Measurements from ENCODE around the gene SPHKAP. TPM values are rescaled to one million over a fixed set of nuclear protein-coding genes. Genes with fewer than 3 reads are reported as not detected.

SPHKAP gene
- total and polyA plus RNA-seq, 2 of the 13 experiments (the other 11 are each of a cell fraction or from before 2014, with no cell fraction given): not detected

DNA sequence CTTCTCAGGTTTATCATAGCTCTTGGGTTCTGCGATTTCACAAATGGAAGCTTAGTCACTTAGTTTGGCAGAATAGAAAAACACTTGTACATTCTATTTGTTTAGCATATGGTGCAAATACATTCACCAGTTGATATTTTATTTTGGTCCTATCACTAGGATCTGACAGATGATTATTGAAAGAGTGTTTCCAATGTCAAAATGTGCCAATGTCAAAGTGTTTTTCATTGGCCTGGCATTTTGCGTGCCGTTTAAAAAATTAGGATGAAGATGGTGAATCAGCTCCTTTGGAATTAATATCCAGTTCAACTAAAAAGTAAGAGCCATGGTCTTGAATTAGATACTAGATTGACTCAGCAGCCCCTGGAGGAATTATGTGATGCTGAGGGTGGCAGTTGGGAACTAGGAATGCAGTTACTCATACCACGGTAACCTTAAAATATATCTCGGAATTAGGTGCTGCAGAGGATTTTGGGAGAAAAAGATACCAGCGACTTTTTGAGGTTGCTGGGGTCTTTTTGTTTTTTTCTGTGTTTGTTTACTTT is 87.0 kb downstream of the SPHKAP start (continued):
- TF ChIP-seq, protein P1, sequence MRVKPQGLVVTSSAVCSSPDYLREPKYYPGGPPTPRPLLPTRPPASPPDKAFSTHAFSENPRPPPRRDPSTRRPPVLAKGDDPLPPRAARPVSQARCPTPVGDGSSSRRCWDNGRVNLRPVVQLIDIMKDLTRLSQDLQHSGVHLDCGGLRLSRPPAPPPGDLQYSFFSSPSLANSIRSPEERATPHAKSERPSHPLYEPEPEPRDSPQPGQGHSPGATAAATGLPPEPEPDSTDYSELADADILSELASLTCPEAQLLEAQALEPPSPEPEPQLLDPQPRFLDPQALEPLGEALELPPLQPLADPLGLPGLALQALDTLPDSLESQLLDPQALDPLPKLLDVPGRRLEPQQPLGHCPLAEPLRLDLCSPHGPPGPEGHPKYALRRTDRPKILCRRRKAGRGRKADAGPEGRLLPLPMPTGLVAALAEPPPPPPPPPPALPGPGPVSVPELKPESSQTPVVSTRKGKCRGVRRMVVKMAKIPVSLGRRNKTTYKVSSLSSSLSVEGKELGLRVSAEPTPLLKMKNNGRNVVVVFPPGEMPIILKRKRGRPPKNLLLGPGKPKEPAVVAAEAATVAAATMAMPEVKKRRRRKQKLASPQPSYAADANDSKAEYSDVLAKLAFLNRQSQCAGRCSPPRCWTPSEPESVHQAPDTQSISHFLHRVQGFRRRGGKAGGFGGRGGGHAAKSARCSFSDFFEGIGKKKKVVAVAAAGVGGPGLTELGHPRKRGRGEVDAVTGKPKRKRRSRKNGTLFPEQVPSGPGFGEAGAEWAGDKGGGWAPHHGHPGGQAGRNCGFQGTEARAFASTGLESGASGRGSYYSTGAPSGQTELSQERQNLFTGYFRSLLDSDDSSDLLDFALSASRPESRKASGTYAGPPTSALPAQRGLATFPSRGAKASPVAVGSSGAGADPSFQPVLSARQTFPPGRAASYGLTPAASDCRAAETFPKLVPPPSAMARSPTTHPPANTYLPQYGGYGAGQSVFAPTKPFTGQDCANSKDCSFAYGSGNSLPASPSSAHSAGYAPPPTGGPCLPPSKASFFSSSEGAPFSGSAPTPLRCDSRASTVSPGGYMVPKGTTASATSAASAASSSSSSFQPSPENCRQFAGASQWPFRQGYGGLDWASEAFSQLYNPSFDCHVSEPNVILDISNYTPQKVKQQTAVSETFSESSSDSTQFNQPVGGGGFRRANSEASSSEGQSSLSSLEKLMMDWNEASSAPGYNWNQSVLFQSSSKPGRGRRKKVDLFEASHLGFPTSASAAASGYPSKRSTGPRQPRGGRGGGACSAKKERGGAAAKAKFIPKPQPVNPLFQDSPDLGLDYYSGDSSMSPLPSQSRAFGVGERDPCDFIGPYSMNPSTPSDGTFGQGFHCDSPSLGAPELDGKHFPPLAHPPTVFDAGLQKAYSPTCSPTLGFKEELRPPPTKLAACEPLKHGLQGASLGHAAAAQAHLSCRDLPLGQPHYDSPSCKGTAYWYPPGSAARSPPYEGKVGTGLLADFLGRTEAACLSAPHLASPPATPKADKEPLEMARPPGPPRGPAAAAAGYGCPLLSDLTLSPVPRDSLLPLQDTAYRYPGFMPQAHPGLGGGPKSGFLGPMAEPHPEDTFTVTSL (CRISPR knock-in tag; IDR thresholded peaks at IDR 0.05; ENCODE audit: borderline replicate concordance): no peak
- TF ChIP-seq HMG20A (CRISPR knock-in tag; IDR thresholded peaks at IDR 0.05; ENCODE audit: borderline replicate concordance) (no peak), REL (CRISPR knock-in tag; conservative IDR thresholded peaks at IDR 0.05) (no peak), ZBTB25 (CRISPR knock-in tag; IDR thresholded peaks at IDR 0.05) (no peak), THAP11 (CRISPR knock-in tag; IDR thresholded peaks at IDR 0.05) (no peak), ZNF350 (CRISPR knock-in tag; IDR thresholded peaks at IDR 0.05; ENCODE audit: borderline replicate concordance, low read depth) (no peak), ETV5 (CRISPR knock-in tag; IDR thresholded peaks at IDR 0.05; ENCODE audit: borderline replicate concordance) (no peak)
- TF ChIP-seq, protein P2, sequence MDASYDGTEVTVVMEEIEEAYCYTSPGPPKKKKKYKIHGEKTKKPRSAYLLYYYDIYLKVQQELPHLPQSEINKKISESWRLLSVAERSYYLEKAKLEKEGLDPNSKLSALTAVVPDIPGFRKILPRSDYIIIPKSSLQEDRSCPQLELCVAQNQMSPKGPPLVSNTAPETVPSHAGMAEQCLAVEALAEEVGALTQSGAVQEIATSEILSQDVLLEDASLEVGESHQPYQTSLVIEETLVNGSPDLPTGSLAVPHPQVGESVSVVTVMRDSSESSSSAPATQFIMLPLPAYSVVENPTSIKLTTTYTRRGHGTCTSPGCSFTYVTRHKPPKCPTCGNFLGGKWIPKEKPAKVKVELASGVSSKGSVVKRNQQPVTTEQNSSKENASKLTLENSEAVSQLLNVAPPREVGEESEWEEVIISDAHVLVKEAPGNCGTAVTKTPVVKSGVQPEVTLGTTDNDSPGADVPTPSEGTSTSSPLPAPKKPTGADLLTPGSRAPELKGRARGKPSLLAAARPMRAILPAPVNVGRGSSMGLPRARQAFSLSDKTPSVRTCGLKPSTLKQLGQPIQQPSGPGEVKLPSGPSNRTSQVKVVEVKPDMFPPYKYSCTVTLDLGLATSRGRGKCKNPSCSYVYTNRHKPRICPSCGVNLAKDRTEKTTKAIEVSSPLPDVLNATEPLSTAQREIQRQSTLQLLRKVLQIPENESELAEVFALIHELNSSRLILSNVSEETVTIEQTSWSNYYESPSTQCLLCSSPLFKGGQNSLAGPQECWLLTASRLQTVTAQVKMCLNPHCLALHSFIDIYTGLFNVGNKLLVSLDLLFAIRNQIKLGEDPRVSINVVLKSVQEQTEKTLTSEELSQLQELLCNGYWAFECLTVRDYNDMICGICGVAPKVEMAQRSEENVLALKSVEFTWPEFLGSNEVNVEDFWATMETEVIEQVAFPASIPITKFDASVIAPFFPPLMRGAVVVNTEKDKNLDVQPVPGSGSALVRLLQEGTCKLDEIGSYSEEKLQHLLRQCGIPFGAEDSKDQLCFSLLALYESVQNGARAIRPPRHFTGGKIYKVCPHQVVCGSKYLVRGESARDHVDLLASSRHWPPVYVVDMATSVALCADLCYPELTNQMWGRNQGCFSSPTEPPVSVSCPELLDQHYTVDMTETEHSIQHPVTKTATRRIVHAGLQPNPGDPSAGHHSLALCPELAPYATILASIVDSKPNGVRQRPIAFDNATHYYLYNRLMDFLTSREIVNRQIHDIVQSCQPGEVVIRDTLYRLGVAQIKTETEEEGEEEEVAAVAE (CRISPR knock-in tag; IDR thresholded peaks at IDR 0.05; ENCODE audit: borderline replicate concordance): no peak
- TF ChIP-seq, protein P3, sequence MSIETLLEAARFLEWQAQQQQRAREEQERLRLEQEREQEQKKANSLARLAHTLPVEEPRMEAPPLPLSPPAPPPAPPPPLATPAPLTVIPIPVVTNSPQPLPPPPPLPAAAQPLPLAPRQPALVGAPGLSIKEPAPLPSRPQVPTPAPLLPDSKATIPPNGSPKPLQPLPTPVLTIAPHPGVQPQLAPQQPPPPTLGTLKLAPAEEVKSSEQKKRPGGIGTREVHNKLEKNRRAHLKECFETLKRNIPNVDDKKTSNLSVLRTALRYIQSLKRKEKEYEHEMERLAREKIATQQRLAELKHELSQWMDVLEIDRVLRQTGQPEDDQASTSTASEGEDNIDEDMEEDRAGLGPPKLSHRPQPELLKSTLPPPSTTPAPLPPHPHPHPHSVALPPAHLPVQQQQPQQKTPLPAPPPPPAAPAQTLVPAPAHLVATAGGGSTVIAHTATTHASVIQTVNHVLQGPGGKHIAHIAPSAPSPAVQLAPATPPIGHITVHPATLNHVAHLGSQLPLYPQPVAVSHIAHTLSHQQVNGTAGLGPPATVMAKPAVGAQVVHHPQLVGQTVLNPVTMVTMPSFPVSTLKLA (IDR thresholded peaks at IDR 0.05): no peak
